GM19035 (cell line): Measurements from ENCODE around the gene SAT1.

Experiments
- ATAC-seq: cut with Tn5 transposase; IDR thresholded peaks from one replicate; pipeline ENCODE4 v1.9.1; 2021; ENCODE audit not compliant: unreplicated experiment

Gene SAT1

DNA sequence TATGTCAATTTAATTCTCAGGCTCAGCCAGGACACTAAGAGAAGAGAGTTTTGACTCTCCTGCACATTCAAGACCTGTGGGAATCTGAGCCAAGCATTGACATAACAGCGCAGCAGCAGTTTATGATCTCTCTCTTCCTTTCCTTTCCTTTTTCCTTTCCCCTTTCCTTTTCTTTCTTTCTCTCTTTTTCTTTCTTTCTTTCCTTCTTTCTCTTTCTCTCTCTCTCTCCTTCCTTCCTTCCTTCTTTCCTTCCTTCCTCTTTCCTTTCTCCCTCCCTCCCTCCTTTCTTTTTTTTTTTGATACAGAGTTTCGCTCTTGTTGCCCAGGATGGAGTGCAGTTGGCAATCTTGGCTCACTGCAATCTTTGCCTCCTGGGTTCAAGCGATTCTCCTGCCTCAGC, 21.6 kb downstream of the SAT1 start:
- no peak for ATAC-seq

DNA sequence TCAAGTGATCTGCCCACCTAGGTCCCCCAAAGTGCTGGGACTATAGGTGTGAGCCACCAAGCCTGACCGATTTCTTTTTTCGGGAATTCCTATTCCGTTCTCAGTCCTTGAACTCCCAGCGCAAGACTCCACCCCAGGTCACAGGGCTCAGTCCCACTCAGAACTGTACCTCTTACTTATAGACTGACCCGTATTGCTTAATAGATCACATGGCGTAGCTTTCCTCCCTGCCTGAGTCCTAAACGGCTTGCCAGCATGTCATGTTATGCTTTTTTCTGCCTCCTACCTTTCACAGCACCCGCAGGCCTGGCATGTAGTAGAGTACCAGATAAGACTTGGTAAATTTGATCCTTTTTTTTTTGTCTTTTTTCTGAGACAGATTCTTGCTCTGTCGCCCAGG, 22.4 kb downstream of the SAT1 start:
- ATAC-seq, result no peak

DNA sequence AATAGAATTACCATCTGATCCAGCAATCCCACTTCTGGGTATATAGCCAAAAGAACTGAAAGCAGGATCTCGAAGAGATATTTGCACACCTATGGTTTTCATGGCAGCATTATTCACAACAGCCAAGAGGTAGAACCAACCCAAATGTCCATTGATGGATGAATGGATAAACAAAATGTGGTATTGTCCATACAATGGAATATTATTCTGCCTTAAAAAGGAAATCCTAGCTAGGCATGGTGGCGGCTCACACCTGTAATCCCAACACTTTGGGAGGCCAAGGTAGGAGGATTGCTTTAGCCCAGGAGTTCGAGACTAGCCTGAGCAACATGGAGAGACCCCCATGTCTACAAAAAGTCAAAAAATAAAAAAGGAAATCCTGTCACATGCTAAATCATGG, 27.3 kb downstream of the SAT1 start:
- ATAC-seq, result no peak

DNA sequence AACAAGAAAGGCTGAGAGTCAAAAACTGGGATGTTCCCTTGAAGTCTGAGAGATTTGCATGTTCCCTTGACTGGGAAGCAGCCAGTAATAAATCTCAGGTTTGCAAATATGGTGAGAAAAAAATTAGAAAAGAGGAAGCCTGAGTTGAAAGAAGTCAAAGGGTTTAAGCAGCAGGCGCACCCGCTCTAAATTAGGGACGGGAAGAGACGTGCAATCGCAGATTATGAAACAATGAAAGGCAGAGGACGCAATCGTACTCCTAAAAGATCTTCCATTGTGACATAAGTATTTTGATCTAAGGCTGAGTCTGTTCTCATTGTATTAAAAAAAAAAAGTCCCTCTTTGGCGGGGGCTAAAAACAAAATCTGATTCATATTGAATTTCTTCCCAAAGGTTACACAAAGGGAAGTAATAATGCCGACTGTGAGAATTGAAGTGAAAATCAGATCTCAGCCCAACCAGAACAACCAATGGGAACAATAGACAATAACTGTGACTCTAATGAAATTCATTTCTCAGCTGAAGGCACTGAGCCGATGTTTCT, 28.2 kb downstream of the SAT1 start:
- no peak for ATAC-seq

DNA sequence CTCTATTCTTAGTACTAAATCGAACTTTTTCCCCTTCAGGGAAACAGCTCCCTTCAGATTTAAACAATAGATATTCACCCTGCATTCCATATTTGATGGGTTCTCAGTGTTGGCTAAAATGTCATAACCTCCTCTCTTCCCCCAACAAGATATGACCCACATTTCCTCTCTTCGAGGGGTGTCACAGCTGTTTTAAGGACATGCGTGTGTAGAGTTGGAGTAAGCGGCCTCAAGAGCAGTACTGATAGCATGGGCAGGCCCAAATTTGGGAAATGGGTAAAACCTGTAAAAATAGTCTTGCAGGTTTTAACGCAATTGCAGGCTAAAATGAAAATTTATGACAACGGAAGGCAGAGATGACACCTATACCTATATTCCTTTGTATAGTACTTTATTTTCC, 28.7 kb downstream of the SAT1 start:
- ATAC-seq, result no peak

DNA sequence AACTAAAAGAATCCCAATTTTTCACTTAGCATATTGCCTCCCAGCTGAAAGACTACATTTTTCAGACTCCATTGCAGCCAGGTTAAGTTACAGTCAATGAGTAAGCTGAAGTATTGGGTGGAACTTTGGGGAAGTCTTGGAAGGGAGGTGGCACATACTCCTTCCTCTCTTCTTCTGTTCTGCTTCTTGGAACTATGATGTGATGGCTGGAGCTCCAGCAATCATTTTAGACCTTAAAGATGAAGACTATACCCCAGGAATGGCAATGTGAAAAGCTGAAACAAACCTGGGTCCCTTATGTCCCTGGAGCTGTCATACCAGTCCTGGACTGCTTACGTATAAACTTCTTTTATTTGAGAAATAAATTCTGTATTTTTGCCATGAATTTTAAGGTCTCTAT, 30.8 kb downstream of the SAT1 start:
- no peak for ATAC-seq

DNA sequence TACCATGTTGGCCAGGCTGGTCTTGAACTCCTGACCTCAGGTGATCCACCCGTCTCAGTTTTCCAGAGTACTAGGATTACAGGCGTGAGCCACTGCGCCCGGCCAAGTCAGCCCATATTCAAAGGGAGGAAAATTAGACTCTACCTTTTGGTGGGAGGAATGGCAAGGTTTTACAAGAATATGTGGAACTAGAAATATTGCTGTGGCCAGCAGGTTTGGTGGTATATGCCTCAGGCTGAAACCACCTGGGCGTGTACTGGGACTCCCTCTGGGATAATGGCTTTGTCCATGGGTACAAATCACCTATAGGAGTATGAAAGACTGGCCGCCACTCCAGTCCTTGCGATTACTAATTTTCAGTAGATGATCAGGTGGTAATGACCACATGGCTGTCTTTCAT, 32.4 kb downstream of the SAT1 start:
- ATAC-seq, result no peak

DNA sequence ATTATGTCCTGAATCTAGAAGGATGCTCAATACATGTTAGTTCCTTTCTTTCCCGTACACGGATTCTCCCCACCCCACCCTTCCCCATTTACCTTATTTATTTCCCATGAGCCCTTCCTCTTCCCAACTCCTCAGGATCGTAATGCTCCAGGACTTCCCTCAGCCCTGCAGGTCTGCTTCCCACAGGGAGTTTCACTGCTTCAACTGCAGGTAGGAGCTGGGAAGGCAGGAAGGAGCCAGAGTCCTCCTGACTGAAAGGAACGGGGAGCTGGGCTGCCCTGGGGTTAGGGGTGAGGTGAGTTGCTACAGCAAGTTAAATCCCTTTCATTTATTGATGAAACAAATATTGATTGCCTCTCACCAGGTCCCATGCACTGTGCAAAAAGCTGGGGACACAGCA, 33.2 kb downstream of the SAT1 start:
- ATAC-seq, result no peak

DNA sequence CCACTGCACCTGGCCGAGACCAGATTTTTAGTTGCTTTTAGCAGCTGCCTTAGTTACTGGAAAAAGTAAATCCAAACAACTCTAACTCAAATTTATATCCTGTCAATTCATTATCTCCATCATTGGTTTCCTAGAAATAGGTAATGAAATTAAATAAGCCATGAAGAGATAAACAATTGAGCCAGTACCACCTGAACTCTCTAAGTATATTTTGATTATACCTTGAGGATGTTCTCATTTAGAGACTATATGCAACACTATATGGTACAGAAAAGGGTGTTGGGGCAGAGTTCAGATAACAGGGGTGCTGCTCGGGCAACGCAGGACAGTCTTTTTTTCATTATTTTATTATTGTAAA, 35.0 kb downstream of the SAT1 start:
- ATAC-seq, result no peak

DNA sequence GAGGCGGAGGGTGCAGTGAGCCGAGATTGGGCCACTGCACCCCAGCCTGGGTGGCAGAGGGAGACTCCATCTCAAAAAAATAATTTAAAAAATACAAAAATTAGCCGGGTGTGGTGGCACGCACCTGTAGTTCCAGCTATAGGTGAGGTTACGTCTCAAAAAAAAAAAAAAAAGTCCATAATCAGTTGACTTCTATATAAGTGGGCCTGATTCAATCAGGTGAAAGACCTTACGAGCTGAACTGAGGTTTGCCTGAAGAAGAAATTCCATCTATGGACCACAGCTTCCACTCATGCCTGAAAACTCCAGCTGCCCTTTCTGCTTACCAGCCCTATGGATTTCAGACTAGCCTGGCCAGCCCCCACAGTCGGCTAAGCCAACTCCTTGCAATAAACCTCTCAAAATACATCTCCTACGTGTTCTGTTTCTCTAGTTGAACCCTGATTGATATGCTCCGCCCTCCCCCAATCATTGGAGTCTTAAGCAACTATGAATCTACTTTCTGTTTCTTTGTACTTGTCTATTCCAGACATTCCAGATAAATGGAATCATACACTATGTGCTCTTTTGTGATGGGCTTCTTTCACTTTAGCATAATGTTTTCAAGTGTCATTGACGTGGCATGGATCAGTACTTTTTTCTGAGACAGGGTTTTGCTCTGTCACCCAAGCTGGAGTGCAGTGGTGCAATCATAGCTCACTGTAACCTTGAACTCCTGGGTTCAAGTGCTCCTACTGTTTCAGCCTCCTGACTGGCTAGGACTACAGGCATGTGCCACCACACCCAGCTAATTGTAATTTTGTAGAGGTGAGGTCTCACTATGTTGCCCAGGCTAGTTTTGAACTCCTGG, 36.6 kb downstream of the SAT1 start:
- no peak for ATAC-seq

DNA sequence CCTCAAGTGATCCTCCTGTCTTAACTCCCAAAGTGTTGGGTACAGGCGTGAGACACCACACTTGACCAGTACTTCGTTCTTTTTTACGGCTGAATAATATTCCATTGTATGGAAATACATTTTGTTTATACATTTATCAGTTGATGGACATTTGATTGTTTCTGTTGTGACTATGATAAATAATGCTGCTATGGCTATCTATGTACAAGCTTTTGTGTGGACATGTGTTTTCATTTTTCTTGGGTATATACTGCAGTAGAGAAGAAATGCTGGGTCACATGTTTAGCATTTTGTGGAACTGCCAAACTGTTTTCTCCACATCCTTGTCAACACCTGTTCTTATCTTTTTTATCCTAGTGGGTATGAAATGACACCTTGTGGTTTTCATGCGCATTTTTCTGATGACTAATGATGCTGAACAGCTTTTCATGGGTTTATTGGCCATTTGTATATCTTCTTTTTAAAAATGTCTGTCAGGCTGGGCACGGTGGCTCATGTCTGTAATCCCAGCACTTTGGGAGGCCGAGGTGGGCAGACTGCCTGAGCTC, 37.3 kb downstream of the SAT1 start:
- no peak for ATAC-seq

DNA sequence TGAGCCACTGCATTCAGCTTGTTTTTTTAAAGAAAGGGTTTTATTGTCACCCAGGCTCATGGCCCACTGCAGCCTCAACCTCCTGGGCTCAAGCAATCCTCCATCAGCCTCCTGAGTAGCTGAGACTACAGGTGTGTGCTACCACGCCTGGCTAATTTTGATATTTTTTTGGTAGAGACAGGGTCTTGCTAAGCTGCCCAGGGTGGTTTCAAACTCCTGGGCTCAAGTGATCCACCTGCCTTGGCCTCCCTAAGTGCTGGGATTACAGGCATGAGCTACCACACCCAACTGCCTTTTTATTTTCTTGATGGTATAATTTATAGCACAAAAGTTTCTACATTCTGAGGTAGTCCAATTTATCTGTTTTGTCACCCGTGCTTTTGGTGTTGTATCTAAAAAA, 38.9 kb downstream of the SAT1 start:
- ATAC-seq, result no peak

DNA sequence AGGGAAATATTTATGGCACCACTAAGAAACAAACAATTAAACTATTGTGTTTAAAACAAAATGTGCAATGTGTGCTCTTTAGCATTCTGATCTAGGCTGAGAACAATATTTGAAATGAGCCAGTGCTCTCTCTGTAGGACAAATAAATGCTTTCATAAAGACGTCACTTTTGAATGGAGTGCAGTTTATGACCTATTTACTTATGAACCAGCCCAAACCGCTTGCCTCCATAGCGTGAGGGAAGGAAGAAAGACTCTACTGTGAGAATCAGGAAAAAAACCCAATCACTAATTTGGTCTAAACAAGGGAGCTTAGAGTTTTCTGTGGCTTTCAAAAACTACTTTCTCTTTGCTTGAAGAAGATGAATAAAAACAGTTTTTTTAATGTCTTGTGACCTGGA, 39.4 kb downstream of the SAT1 start:
- no peak for ATAC-seq

DNA sequence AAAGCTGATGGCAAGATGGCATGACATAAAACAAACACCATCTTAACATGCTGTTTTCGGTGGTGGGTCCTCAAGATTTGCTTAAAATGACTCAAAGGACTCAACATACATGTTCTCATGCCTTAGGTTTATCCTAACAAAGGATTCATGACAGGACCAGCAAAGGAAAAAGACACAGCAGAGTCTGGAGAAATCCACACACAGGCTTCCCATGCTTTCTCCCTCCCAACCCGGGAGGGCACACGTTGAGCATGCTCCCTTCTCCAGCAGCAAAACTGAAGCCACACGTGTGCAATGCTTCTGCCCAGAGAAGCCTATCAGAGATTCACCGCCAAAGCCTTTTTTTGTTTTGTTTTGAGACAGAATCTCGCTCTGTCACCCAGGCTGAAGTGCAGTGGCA, 39.9 kb downstream of the SAT1 start:
- ATAC-seq, result no peak

DNA sequence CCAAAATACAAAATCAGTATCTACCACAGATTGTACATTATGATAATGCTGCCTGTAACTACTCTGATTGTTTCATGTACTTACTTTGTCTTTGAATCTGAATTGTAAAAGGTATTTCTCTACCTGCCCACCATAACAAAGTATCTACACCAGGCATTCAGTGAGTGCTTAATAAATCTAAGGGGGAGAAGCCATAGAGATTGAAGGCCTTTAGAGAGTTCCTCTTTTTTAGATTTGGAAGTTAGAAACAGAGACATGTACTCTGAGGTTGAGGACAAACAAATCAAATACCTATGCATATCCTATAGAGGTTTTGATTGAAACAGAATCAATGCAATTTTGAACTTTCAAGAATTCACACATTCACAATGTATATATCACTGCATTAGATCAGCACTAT, 42.7 kb downstream of the SAT1 start:
- no peak for ATAC-seq

DNA sequence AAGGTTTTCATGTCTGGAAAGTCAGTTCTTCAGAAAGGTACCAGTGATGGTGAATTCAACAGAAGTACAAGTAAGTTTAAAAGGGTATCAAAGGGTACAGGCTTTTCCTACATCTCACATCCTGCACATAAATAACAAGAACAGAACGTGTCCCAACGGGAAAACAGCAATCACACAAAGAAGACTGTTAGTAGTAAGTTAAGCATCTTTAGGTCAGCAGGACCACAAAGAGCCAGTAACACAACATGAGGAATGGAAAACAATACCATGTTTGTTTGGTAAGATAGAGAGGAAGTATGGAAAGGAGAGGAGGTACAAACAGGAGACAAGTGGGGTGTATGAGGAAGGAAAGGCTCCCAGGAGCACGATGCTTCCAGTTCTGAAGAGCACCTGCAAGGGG, 43.2 kb downstream of the SAT1 start:
- ATAC-seq, result no peak

DNA sequence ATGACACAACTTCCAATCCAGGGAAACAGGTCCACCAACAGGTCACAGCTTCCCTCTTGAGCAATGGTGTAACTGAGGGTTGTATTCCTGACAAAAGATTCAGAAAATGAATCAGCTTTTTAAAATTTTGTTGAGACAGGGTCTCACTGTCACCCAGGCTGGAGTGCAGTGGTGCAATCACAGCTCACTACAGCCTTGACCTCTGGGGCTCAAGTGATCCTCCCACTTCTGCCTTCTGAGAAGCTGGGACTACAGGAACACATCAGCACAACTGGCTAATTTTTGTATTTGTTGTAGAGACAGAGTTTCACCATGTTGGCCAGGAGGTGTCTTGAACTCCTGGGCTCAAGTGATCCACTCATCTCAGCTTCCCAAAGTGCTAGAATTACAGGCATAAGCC, 43.7 kb downstream of the SAT1 start:
- ATAC-seq, result no peak

DNA sequence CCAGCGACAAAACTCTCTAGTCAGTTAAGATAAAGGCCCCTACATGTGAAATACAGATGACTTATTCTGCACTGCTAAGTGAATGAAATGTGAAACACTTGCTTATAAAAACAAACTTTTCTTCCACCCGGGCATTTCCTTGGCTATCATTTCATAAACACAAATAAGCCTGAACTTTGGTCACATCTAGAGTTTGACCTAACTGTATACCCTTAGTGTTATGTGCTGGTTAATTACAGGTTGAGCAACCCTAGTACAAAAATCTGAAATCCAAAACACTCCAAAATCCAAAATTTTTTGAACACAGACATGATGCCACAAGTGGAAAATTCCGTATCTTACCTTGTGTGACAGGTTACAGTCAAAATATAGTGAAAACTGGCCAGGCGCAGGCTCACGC, 45.9 kb downstream of the SAT1 start:
- ATAC-seq, result no peak

DNA sequence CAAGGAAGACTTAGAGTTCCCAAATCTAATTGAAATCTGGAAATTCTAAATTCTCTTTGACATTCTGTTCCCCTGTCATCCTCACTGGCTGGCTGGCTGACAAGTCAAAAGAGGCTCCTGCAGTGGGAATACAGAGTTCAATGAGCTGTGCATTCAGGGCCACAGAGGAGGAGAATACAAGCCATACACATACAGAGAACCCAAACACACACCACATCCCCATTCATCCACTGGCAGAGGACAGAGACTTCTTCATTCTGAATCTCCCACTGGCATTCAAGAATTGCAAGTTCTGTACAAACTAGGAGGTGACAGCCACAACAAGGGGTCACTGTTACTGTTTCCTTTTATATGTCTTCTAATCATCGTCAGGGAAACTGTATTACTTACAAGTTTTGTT, 49.7 kb downstream of the SAT1 start:
- no peak for ATAC-seq
